ENCODE results near the gene FOXL2NB.

FOXL2NB gene

GRCh38 chr3:138942271-138942670, 4.7 kb upstream of the FOXL2NB start:
- TF ChIP-seq CTCF (conservative IDR thresholded peaks at IDR 0.05; ENCODE audit: low read depth, low read length) = no peak
- H3K4me3 ChIP-seq (ENCODE audit: low read depth, low read length) = no peak overlapping the region
- no peak for DNase-seq (ENCODE audit: low read depth)

GRCh38 chr3:138942861-138943623, 4.0 kb upstream of the FOXL2NB start:
- no peak for TF ChIP-seq CTCF (conservative IDR thresholded peaks at IDR 0.05; ENCODE audit: low read depth, low read length)
- no peak overlapping the region for H3K4me3 ChIP-seq (ENCODE audit: low read depth, low read length)
- DNase-seq (ENCODE audit: low read depth) = no peak

DNA sequence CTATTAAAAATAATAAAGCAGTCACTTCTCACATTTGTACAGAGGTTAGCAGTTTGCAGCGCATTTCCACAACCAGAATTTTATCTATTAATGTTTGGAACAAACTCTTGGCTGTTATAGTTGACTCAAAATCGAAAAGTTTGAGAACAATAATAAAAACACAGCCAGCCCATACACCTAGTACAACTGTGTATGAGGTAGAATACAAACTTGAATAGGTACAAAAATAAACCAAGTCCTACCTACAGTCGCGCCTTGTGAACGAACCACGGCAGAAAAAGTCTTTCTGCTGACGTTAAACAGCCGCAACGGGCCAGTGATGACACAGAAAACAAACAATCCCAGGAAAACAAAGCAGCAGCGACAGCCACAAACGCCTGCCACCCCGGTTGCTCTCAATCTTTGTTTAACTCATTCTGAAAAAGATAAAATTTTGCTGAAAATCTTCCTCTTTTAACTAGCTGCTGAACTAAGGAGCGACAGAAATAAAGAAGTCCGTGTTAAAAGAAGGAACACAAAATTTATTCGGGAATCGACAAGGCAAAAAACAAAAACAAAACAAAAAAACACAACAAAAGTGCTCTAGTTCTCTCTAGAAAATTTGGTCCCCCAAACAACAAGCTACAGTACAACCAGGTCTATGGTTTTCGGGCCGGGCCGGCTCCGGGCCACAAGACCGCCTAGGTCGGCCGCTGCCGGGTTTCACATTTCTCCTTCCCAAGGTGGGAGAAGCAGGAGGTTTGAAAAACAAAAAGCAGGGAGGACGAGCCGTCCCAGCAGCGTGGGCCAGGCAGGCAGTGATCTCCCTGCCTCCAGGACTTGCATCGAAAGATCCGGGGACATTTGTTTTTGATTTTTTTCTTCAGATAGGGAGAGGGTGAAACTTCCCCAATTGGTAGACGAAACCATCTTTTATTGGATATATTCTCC, 3.0 kb upstream of the FOXL2NB start:
- no peak overlapping the region for H3K4me3 ChIP-seq (ENCODE audit: low read depth, low read length)
- no peak for DNase-seq (ENCODE audit: low read depth)
- no peak for TF ChIP-seq CTCF (conservative IDR thresholded peaks at IDR 0.05; ENCODE audit: low read depth, low read length)

GRCh38 chr3:138944654-138944928, 2.4 kb upstream of the FOXL2NB start:
- DNase-seq (ENCODE audit: low read depth) = no peak
- peak overlapping the region; percentile 42 for H3K4me3 ChIP-seq (ENCODE audit: low read depth, low read length)
- no peak for TF ChIP-seq CTCF (conservative IDR thresholded peaks at IDR 0.05; ENCODE audit: low read depth, low read length)

GRCh38 chr3:138944929-138945708, 1.9 kb upstream of the FOXL2NB start:
- no peak for DNase-seq (ENCODE audit: low read depth)
- no peak for TF ChIP-seq CTCF (conservative IDR thresholded peaks at IDR 0.05; ENCODE audit: low read depth, low read length)
- peak overlapping the region; percentile 42 for H3K4me3 ChIP-seq (ENCODE audit: low read depth, low read length)

DNA sequence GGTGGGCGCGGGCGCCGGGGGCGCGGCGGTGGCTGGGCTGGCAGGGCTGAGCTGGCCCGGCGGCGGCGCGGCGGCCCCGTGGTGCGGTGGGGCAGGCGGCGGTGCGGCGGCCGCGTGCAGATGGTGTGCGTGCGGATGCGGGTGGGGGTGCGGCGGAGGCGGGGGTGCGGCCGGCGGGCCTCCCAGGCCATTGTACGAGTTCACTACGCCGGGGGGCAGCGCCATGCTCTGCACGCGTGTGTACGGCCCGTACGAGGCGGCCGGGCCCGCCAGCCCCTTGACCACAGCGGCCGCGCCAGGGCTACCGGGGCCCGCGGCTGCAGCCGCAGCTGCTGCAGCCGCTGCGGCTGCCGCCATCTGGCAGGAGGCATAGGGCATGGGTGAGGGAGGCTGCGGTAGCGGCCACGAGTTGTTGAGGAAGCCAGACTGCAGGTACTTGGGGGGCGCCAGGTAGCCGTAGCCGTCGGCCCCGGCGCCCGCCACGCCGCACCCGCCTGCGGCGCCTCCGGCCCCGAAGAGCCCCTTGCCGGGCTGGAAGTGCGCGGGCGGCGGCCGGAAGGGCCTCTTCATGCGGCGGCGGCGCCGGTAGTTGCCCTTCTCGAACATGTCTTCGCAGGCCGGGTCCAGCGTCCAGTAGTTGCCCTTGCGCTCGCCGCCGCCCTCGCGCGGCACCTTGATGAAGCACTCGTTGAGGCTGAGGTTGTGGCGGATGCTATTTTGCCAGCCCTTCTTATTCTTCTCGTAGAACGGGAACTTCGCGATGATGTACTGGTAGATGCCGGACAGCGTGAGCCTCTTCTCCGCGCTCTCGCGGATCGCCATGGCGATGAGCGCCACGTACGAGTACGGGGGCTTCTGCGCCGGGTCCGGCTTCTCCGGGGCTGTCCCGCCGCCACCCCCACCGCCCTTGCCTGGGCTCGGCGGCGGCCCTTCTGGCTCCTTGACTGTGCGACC, 1.0 kb upstream of the FOXL2NB start:
- peak; percentile 35 for TF ChIP-seq CTCF (conservative IDR thresholded peaks at IDR 0.05; ENCODE audit: low read depth, low read length)
- peak overlapping the region; percentile 50 for H3K4me3 ChIP-seq (ENCODE audit: low read depth, low read length)
- DNase-seq (ENCODE audit: low read depth) = peak; percentile 46
